WTC11 (cell line): ENCODE results near the gene DNAAF1.

Experiments
- ATF3 ChIP-seq: sonication (generic); formaldehyde crosslinking; conservative IDR thresholded peaks from 2 replicates; pipeline ENCODE4 v1.8.1; 2022; ENCODE audit warnings: mild to moderate bottlenecking, missing genetic modification reagents
- CBFB ChIP-seq: sonication (generic); formaldehyde crosslinking; IDR thresholded peaks from 2 replicates; pipeline ENCODE4 v1.8.1; 2022; ENCODE audit warnings: mild to moderate bottlenecking, low read depth, missing genetic modification reagents
- CTCF ChIP-seq: fragments of 200-600 bp; IDR thresholded peaks from 2 replicates; pipeline ENCODE4 v1.8.0; 2022; ENCODE audit warnings: antibody characterized with exemption
- ESRRA ChIP-seq: sonication (generic); formaldehyde crosslinking; IDR thresholded peaks from 2 replicates; pipeline ENCODE4 v1.8.1; 2022; ENCODE audit warnings: mild to moderate bottlenecking, missing genetic modification reagents, borderline replicate concordance
- IRF1 ChIP-seq: sonication (generic); formaldehyde crosslinking; IDR thresholded peaks from 2 replicates; pipeline ENCODE4 v1.8.0; 2023; ENCODE audit warnings: missing genetic modification reagents
- JUN ChIP-seq: sonication (generic); formaldehyde crosslinking; IDR thresholded peaks from 2 replicates; pipeline ENCODE4 v1.8.0; 2023; ENCODE audit warnings: mild to moderate bottlenecking, missing genetic modification reagents
- MAX ChIP-seq: sonication (generic); formaldehyde crosslinking; IDR thresholded peaks from 2 replicates; pipeline ENCODE4 v1.8.0; 2022; ENCODE audit warnings: mild to moderate bottlenecking, missing genetic modification reagents
- MYBL2 ChIP-seq: sonication (generic); formaldehyde crosslinking; IDR thresholded peaks from 2 replicates; pipeline ENCODE4 v1.8.1; 2023; ENCODE audit warnings: mild to moderate bottlenecking, moderate library complexity, missing genetic modification reagents
- NFYB ChIP-seq: sonication (generic); formaldehyde crosslinking; conservative IDR thresholded peaks from 2 replicates; pipeline ENCODE4 v1.8.0; 2022; ENCODE audit warnings: low read depth, missing genetic modification reagents
- PRDM15 ChIP-seq: sonication (generic); formaldehyde crosslinking; IDR thresholded peaks from 2 replicates; pipeline ENCODE4 v1.8.0; 2022; ENCODE audit warnings: missing genetic modification reagents
- ZNF512 ChIP-seq: sonication (generic); formaldehyde crosslinking; IDR thresholded peaks from 2 replicates; pipeline ENCODE4 v1.8.1; 2022; ENCODE audit warnings: missing genetic modification reagents, borderline replicate concordance

GRCh38 chr16:84169765-84170310, 24.7 kb downstream of the DNAAF1 start:
- TF ChIP-seq CTCF: no peak
- no peak for TF ChIP-seq MYBL2 (CRISPR knock-in tag)
- no peak for TF ChIP-seq CBFB (CRISPR knock-in tag)
- TF ChIP-seq NFYB (CRISPR knock-in tag): no peak
- no peak for TF ChIP-seq MAX
- TF ChIP-seq PRDM15 (CRISPR knock-in tag): no peak
- no peak for TF ChIP-seq ATF3 (CRISPR knock-in tag)
- no peak for TF ChIP-seq ZNF512 (CRISPR knock-in tag)
- no peak for TF ChIP-seq IRF1 (CRISPR knock-in tag)
- no peak for TF ChIP-seq ESRRA (CRISPR knock-in tag)
- no peak for TF ChIP-seq JUN
